ENCODE results near the gene DDB1. TPM values are rescaled to one million over a fixed set of nuclear protein-coding genes. Genes with fewer than 3 reads are reported as not detected.

DDB1 gene
- total RNA-seq, 8 experiments from 2014 or later = 144 to 240 (median 190) TPM

DNA sequence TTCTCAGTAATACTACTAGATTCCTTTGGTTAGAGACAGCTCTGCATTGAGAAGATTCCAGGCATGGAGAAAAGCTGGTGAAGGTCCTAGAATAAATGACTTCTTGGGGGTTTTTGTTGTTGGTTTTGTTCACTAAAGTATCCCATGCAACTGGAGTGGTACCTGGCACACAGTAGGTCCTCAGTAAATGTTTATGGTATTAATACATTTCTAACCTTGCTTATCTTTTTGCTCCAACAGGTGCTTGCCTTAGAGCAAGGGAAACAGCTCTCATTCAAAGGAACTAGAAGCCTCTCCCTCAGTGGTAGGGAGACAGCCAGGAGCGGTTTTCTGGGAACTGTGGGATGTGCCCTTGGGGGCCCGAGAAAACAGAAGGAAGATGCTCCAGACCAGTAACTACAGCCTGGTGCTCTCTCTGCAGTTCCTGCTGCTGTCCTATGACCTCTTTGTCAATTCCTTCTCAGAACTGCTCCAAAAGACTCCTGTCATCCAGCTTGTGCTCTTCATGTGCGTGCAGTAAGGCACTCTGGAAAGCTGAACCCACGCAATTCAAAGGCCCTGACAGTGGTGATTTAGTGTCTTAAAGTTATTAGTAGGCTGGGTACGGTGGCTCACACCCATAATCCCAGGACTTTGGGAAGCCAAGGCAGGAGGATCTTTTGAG, 31.2 kb upstream of the DDB1 start:
- peaks cover 14 to 18% of the 10 kb centered on the region in 2 donors for H3K4me1 ChIP-seq (replicated peaks in 1 of 2)
- no peak overlapping the region for H3K27ac ChIP-seq
- no peak overlapping the region for H3K4me3 ChIP-seq
- ATAC-seq (replicated peaks in 6 of 8) = no peak
- WGBS, 10 experiments = 50 to 100% (median 96%) methylated on average over 1 to 5 of the region's 5 CpGs; no CpG with 5 or more reads in 3 of the 10 experiments
- in situ Hi-C loops (cut with MboI; ENCODE audit: low pct_unique_long_range_greater_than_20kb in 2 of 9, low sequenced_read_pairs in 9 of 9, unreplicated experiment in 9 of 9) = no loop called here

DNA sequence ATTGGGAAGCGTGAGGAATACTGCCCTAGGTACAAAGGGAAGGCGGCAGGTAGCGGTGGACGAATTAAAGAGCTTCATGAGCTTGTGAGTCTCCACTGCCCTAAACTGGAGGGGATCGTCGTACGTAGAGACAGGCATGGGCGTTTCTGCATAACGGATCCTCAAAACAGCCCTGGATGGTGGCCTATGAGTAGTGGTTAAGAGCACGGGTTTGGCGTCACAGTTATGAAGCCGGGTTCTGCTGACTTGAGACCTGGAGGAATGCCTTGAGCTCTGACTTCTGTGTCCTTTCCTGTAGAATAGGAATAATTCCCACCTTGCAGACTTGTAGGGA, 29.6 kb upstream of the DDB1 start:
- in situ Hi-C loops (cut with MboI; ENCODE audit: low pct_unique_long_range_greater_than_20kb in 2 of 9, low sequenced_read_pairs in 9 of 9, unreplicated experiment in 9 of 9) = no loop called here
- ATAC-seq (replicated peaks in 6 of 8) = peak; percentile 0 to 63 (median 5)
- Histone ChIP-seq H3K4me3 (peak overlapping the region; percentile 52 to 94 (median 78)), H3K4me1 (replicated peaks in 1 of 2) (peaks cover 14 to 18% of the 10 kb centered on the region in 2 donors), H3K27ac (peak overlapping the region; percentile 100)
- WGBS, 10 experiments = 0 to 3% (median 0%) methylated on average over 3 to 10 of the region's 12 CpGs; no CpG with 5 or more reads in 4 of the 10 experiments

DNA sequence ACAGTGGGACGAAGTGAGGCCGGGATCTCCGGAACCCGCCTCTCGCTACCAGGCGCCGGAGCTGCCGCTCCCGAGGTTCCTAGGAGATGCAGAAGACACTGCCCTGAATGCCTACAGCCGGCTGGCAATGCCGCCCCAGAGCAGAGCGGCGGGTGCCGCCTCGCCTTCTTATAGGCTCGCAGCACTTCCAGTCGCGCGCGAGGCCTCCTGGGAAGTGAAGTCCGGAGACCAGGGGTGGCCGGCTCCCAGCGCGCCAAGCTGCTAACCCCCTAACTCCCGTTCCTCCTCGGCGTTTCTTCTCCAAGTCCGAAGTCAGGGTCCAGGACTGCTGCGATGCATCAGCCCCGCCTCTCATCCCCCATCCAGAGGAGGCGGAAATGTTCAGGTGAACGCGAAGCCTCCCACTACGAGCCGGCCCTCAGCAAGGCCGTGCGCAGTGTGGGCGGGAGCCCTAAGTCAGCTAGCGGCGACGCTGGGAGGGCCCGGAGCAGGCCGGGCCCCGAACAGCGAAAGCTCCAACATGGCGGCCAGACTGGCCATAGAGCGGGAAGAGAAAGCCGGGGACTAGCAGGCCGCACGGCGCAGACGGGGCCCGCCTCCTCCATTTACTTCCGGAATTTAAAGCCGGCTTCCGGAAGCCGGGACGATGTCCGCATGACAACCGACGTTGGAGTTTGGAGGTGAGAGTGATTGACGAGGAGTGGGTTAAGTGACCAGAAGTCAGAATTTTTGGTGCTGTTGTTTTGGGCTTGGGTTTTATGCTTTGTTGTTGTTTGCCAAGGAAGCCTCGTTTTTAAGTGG, 29.0 kb upstream of the DDB1 start, which contains the start of the genes CYB561A3 and TMEM138:
CYB561A3 (minus strand) TSS at position 142 of the 801 bp plus-strand sequence. CDS start 5,169 bp downstream, outside the sequence.
TMEM138 (plus strand) TSS at position 634 of the 801 bp plus-strand sequence. CDS start 2,017 bp downstream, outside the sequence.
- Histone ChIP-seq H3K27ac (peak within 1 kb of the TSS; percentile 100), H3K4me3 (peak within 1 kb of the TSS; percentile 52 to 94 (median 78)), H3K4me1 (replicated peaks in 1 of 2) (peaks cover 14 to 18% of the 10 kb centered on the region in 2 donors)
- in situ Hi-C loops (cut with MboI; ENCODE audit: low pct_unique_long_range_greater_than_20kb in 2 of 9, low sequenced_read_pairs in 9 of 9, unreplicated experiment in 9 of 9) = no loop called here
- peak; percentile 91 to 94 (median 94) for ATAC-seq (replicated peaks in 6 of 8)
- 0 to 1% (median 0%) methylated on average over 1 to 36 of the region's 63 CpGs; no CpG with 5 or more reads in 4 of the 10 experiments for WGBS, 10 experiments

DNA sequence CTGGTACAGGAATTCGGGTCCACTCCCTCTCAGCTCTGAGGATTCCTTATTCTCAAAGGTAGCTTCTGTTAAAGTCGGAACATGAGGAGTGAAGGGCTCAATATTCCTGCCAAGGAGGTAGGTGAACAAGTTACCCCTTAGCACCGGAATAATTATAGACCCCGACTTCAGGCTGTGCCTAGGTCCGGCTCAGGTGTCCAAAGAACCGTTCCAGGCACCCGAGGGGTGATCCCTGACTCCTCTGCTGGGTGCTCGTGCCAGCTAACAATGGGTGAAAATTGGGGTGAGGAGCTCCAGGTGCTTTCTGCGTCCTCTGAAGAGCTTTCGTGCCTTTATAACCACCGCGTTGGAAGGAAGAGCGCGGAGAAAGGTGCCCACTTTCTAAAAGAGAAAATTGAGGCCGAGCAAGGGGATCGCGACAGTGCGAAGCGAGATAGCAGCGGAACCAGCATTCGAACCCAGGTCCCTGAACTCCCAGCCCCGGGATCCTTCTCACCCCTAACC, 28.4 kb upstream of the DDB1 start:
- no peak for ATAC-seq (replicated peaks in 6 of 8)
- WGBS, 10 experiments = 0 to 20% (median 0%) methylated on average over 1 to 6 of the region's 22 CpGs; no CpG with 5 or more reads in 2 of the 10 experiments
- in situ Hi-C loops (cut with MboI; ENCODE audit: low pct_unique_long_range_greater_than_20kb in 2 of 9, low sequenced_read_pairs in 9 of 9, unreplicated experiment in 9 of 9) = no loop called here
- peak overlapping the region; percentile 100 for H3K27ac ChIP-seq
- H3K4me3 ChIP-seq = peak overlapping the region; percentile 52 to 94 (median 78)
- H3K4me1 ChIP-seq (replicated peaks in 1 of 2) = peaks cover 14 to 18% of the 10 kb centered on the region in 2 donors

DNA sequence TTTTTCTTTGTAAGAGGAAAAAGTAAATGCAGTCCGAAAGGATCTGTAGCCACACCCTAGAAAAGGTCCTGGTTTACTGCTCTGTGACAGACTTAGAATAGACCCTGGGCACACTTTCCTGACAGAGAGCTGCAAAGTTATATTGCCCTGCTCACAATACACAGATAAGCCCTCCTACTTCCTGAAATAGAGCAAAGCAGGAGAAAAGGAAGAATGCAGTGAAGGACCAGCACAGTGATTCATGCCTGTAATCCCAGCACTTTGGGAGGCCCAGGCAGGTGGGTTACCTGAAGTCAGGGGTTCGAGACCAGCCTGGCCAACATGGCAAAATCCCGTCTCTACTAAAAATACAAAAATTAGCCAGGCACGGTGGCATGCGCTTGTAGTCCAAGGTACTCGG, 26.6 kb upstream of the DDB1 start:
- 50 to 100% (median 92%) methylated on average over 1 to 5 of the region's 6 CpGs; no CpG with 5 or more reads in 3 of the 10 experiments for WGBS, 10 experiments
- peaks cover 14 to 18% of the 10 kb centered on the region in 2 donors for H3K4me1 ChIP-seq (replicated peaks in 1 of 2)
- no peak overlapping the region for H3K4me3 ChIP-seq
- H3K27ac ChIP-seq = no peak overlapping the region
- in situ Hi-C loops (cut with MboI; ENCODE audit: low pct_unique_long_range_greater_than_20kb in 2 of 9, low sequenced_read_pairs in 9 of 9, unreplicated experiment in 9 of 9) = no loop called here
- ATAC-seq (replicated peaks in 6 of 8) = no peak

DNA sequence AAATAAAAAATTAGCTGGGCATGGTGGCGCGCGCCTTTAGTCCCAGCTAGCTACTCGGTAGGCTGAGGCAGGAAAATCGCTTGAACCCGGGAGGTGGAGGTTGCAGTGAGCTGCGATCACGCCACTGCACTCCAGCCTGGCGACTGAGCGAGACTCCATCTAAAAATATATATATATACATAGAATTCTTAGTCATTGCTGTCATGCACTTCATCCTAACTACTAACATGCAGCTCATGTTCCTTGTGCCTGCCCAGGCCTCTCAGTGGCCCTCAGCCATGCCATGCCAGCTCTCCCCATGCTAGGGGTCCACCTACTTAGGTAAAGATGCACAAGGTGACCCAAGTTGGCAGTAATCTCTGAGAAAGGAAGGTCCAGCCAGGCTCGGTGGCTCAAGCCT, 25.7 kb upstream of the DDB1 start:
- WGBS, 10 experiments = 60 to 100% (median 92%) methylated on average over 1 to 7 of the region's 11 CpGs; no CpG with 5 or more reads in 5 of the 10 experiments
- in situ Hi-C loops (cut with MboI; ENCODE audit: low pct_unique_long_range_greater_than_20kb in 2 of 9, low sequenced_read_pairs in 9 of 9, unreplicated experiment in 9 of 9) = no loop called here

DNA sequence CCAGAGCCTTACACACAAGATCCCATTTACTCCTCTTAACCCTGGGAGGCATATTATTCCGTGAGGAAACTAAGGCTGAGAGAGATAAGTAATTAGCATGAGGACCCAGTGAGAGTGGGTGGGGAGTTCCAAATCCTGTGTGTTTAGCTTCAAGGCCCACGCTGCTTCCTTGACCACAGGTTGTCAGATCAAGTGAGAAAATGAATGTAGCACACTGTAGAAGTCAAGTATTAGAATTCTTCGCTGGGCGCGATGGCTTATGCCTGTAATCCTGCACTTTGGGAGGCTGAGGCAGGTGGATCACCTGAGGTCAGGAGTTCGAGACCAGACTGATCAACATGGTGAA, 25.0 kb upstream of the DDB1 start:
- ATAC-seq (replicated peaks in 6 of 8) = no peak
- H3K27ac ChIP-seq = no peak overlapping the region
- WGBS, 10 experiments = 80 to 100% (median 95%) methylated on average over 1 to 6 of the region's 6 CpGs; no CpG with 5 or more reads in 2 of the 10 experiments

More for the DNA sequence above, 25.7 kb upstream of the DDB1 start:
- H3K4me1 ChIP-seq (replicated peaks in 1 of 2) = peaks cover 13 to 18% of the 10 kb centered on the region in 2 donors
- no peak for ATAC-seq (replicated peaks in 6 of 8)
- H3K27ac ChIP-seq = no peak overlapping the region
- H3K4me3 ChIP-seq = no peak overlapping the region

DNA sequence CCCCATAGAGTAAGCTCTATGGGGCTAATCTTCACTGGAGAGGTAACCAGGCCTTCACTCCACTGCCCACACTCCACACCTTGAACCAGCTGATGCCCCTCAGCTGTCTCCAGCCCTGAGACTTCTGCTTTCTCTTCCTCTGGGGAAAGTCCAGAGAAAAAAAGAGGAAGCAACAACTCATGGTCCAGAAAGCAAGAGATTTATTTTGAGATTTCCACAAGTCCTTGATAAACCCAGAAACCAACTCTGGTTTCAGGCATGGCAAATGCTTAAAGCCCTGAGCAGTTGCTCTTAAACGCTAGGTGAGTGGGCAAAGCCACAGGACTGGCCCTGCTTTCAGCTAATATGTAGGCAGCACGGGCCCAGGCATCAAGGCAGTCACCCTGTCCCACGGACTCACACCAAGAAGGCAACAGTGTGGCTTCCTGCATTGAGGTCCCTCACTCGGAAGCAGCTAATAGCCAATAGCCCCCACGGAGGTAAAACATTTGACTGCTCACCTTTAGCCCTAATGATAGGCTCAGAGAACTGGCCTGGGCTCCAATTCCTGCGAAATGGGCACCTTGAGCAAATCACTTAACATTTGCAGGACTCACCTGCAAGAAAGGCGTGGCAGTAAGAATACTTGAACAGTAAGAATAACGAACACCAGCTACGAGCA, 24.5 kb upstream of the DDB1 start:
- Histone ChIP-seq H3K27ac (no peak overlapping the region), H3K4me3 (no peak overlapping the region), H3K4me1 (replicated peaks in 1 of 2) (peaks cover 11 to 12% of the 10 kb centered on the region in 2 donors)
- no peak for ATAC-seq (replicated peaks in 6 of 8)
- in situ Hi-C loops (cut with MboI; ENCODE audit: low pct_unique_long_range_greater_than_20kb in 2 of 9, low sequenced_read_pairs in 9 of 9, unreplicated experiment in 9 of 9) = no loop called here
- 85 to 100% (median 91%) methylated on average over 1 to 7 of the region's 9 CpGs; no CpG with 5 or more reads in 2 of the 10 experiments for WGBS, 10 experiments

More for the DNA sequence above, 25.0 kb upstream of the DDB1 start:
- Histone ChIP-seq H3K4me3 (no peak overlapping the region), H3K4me1 (replicated peaks in 1 of 2) (peaks cover 11 to 12% of the 10 kb centered on the region in 2 donors)
- in situ Hi-C loops (cut with MboI; ENCODE audit: low pct_unique_long_range_greater_than_20kb in 2 of 9, low sequenced_read_pairs in 9 of 9, unreplicated experiment in 9 of 9) = no loop called here

DNA sequence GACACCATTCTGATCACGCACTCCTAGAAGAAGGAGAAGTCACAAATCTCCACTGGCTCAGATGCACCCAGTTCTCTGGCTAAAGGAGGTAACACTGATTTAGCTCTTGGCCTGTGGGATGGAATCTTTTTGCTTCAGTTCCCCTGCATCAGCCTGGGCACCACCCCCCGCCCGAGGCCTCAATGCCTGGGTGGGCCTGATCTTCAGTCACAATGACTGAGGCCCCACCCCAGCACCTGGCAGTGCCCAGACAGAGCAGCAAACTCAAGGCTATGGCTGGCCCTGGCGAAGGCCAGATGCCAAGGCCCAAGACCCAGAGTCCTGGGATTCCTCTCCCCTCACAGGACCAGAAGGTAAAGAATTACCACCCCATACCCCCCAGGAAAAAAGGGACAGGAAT, 23.8 kb upstream of the DDB1 start:
- in situ Hi-C loops (cut with MboI; ENCODE audit: low pct_unique_long_range_greater_than_20kb in 2 of 9, low sequenced_read_pairs in 9 of 9, unreplicated experiment in 9 of 9) = no loop called here
- Histone ChIP-seq H3K4me3 (no peak overlapping the region), H3K27ac (no peak overlapping the region), H3K4me1 (replicated peaks in 1 of 2) (peaks cover 11 to 12% of the 10 kb centered on the region in 2 donors)
- 58 to 100% (median 92%) methylated on average over 1 to 3 of the region's 4 CpGs; no CpG with 5 or more reads in 6 of the 10 experiments for WGBS, 10 experiments
- no peak for ATAC-seq (replicated peaks in 6 of 8)

DNA sequence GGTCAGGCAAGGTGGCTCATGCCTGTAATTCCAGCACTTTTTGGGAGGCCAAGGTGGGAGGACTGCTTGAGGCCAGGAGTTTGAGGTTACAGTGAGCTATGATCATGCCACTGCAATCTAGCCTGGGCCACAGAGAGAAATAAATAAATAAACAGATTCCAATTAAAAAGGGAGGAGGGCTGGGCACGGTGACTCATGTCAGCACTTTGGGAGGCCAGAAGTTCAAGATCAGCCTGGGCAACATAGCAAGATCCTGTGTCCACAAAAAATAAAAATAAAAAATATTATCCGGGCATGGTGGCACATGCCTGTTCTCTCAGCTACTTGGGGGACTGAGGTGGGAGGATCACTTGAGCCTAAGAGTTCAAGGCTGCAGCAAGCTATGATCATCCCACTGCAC, 21.3 kb upstream of the DDB1 start:
- no peak overlapping the region for H3K4me3 ChIP-seq
- no peak for ATAC-seq (replicated peaks in 6 of 8)

DNA sequence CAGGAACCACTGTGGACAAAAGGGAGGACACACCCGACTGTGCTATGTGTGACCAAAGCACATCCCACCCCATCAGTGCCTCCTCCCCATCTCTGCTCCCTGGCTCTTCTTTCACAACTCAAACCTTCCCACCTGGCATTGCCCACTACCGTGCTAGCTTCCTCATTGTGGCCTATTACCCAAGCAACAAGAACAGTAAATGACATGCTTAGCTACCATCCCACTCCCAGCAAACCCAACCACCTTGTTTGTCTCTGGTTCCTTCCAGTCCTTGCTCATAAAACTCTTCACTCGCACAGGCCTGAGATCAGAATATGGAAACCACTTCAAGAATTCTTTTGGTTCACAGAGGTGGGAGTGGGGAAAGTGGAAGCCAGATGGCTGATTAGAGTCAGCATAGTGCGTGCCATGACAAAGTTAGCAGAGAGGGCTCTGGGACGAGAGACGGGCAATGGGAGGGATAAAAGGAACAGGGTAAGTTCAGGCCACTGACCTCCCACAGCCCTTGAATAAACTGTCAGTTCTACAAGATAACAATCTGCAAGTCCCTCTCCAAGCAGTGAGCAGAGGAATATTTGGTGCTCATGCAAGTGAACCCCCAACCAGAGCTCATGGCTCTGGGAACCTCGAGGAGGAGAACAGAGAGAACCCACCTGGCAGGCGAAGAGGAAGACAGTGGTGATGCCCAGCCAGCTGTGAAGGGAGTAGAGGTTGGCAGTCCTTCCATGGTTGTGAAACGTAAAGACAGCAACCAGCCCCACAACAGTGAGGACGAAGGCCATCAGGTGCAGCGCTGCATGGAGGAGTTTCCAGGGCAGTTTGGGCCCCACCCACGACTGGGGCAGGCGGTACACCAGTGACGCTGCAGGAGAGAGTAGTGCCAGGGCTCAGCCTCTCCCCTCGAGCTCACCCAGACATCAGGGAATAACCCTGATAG, 20.5 kb upstream of the DDB1 start:
- H3K4me3 ChIP-seq = no peak overlapping the region
- in situ Hi-C loops (cut with MboI; ENCODE audit: low pct_unique_long_range_greater_than_20kb in 2 of 9, low sequenced_read_pairs in 9 of 9, unreplicated experiment in 9 of 9) = no loop called here
- ATAC-seq (replicated peaks in 6 of 8) = peak in 1 of 8 experiments; percentile 41
- no peak overlapping the region for H3K27ac ChIP-seq
- WGBS, 10 experiments = 33 to 100% (median 86%) methylated on average over 1 to 9 of the region's 15 CpGs; no CpG with 5 or more reads in 3 of the 10 experiments
- peaks cover 2 to 8% of the 10 kb centered on the region in 2 donors for H3K4me1 ChIP-seq (replicated peaks in 1 of 2)

More for the DNA sequence above, 21.3 kb upstream of the DDB1 start:
- in situ Hi-C loops (cut with MboI; ENCODE audit: low pct_unique_long_range_greater_than_20kb in 2 of 9, low sequenced_read_pairs in 9 of 9, unreplicated experiment in 9 of 9) = no loop called here
- Histone ChIP-seq H3K4me1 (replicated peaks in 1 of 2) (peaks cover 2 to 7% of the 10 kb centered on the region in 2 donors), H3K27ac (no peak overlapping the region)
- 40 to 100% (median 97%) methylated on average over 1 to 2 of the region's 2 CpGs; no CpG with 5 or more reads in 4 of the 10 experiments for WGBS, 10 experiments

DNA sequence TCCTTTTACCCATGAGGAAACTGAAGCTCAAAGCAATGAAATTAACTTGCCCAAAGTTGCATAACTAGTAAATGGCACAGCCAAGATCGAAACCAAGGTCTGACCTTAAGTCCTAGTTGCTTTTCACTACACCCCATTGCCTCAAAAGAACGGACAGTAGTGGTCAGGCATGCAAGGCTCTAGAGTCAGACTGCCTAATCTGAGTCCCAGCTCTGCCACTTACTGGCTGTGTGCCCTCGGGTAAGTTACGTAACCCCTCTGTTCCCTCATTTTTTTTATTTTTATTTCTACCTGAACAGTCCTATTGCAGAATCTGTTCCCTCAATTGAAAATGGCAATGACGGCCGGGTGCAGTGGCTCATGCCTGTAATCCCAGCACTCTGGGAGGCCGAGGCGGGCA, 19.1 kb upstream of the DDB1 start:
- Histone ChIP-seq H3K4me1 (replicated peaks in 1 of 2) (peaks cover 2 to 8% of the 10 kb centered on the region in 2 donors), H3K27ac (no peak overlapping the region), H3K4me3 (no peak overlapping the region)
- no peak for ATAC-seq (replicated peaks in 6 of 8)
- in situ Hi-C loops (cut with MboI; ENCODE audit: low pct_unique_long_range_greater_than_20kb in 2 of 9, low sequenced_read_pairs in 9 of 9, unreplicated experiment in 9 of 9) = no loop called here
- 67 to 100% (median 88%) methylated on average over 1 to 6 of the region's 8 CpGs; no CpG with 5 or more reads in 1 of the 10 experiments for WGBS, 10 experiments

Data from motor neuron (in vitro differentiated cells).